ENCODE data around the gene EFNB3. TPM values are rescaled to one million over a fixed set of nuclear protein-coding genes. Genes with fewer than 3 reads are reported as not detected.

The EFNB3 gene
- total RNA-seq, 6 donors from 2014 or later, result 0.22 to 5.0 (median 0.98) TPM

GRCh38 chr17:7714721-7715594, 10.0 kb downstream of the EFNB3 start:
- Histone ChIP-seq H3K36me3 (no peaks in the 10 kb centered on the region), H3K4me3 (no peak overlapping the region), H3K4me1 (peaks cover 14 to 23% (median 21%) of the 10 kb centered on the region in 4 donors), H3K27ac (no peak overlapping the region), H3K27me3 (peaks cover 0 to 35% (median 6%) of the 10 kb centered on the region in 4 donors), H3K9me3 (no peaks in the 10 kb centered on the region)
- no peak for DNase-seq
- WGBS, 2 donors, result 65 to 70% methylated on average over 9 to 10 of the region's 10 CpGs
- no peak for ATAC-seq (ENCODE audit: low FRiP score in 2 of 2)
- TF ChIP-seq CTCF (IDR thresholded peaks at IDR 0.05) (no peak), EP300 (IDR thresholded peaks at IDR 0.05) (no peak), POLR2AphosphoS5 (IDR thresholded peaks at IDR 0.05) (no peak), POLR2A (IDR thresholded peaks at IDR 0.05) (no peak)

- 34 to 38% methylated on average over 20 of the region's 20 CpGs for WGBS, 2 donors
- H3K36me3 ChIP-seq, result no peaks in the 10 kb centered on the region
- peak overlapping the region; percentile 36 to 63 (median 54) for H3K4me3 ChIP-seq
- H3K9me3 ChIP-seq, result no peaks in the 10 kb centered on the region
- H3K27me3 ChIP-seq, result peaks cover 0 to 35% (median 6%) of the 10 kb centered on the region in 4 donors
- ATAC-seq (ENCODE audit: low FRiP score in 2 of 2), result no peak
- TF ChIP-seq POLR2A (IDR thresholded peaks at IDR 0.05) (peak in 1 of 4 donors; percentile 18), CTCF (IDR thresholded peaks at IDR 0.05) (no peak)
- H3K27ac ChIP-seq, result peak overlapping the region in 2 of 4 donors; percentile 60 to 75
- DNase-seq, result no peak
- H3K4me1 ChIP-seq, result peaks cover 14 to 23% (median 21%) of the 10 kb centered on the region in 4 donors
Measured at GRCh38 chr17:7715936-7716886, 11.2 kb downstream of the EFNB3 start.

- Histone ChIP-seq H3K9me3 (no peaks in the 10 kb centered on the region), H3K4me3 (peak within 1 kb of the TSS; percentile 46 to 63 (median 54)), H3K36me3 (no peaks in the 10 kb centered on the region), H3K27ac (peak within 1 kb of the TSS in 2 of 4 donors; percentile 60 to 75), H3K4me1 (peaks cover 14 to 23% (median 21%) of the 10 kb centered on the region in 4 donors), H3K27me3 (peaks cover 0 to 33% (median 3%) of the 10 kb centered on the region in 4 donors)
- peak; percentile 84 to 88 for ATAC-seq (ENCODE audit: low FRiP score in 2 of 2)
- 0 to 1% methylated on average over 48 to 61 of the region's 64 CpGs for WGBS, 2 donors
- DNase-seq, result peak; percentile 79 to 94
- TF ChIP-seq EP300 (IDR thresholded peaks at IDR 0.05) (no peak), POLR2AphosphoS5 (IDR thresholded peaks at IDR 0.05) (no peak), POLR2A (IDR thresholded peaks at IDR 0.05) (peak in 2 of 4 donors; percentile 0 to 20), CTCF (IDR thresholded peaks at IDR 0.05) (peak in 4 of 6 experiments; percentile 20 to 59 (median 42))
Measured at GRCh38 chr17:7716901-7717755, 12.1 kb downstream of the EFNB3 start, which contains the start of gene DNAH2. Gene DNAH2, plus strand, starts transcription at chr17:7717744. Its CDS starts 1,991 bp downstream, at chr17:7719735.

- Histone ChIP-seq H3K4me3 (peak overlapping the region; percentile 46 to 63 (median 54)), H3K27me3 (peaks cover 0 to 27% (median 3%) of the 10 kb centered on the region in 4 donors), H3K9me3 (no peaks in the 10 kb centered on the region), H3K27ac (peak overlapping the region in 2 of 4 donors; percentile 60 to 75), H3K36me3 (no peaks in the 10 kb centered on the region), H3K4me1 (peaks cover 14 to 23% (median 21%) of the 10 kb centered on the region in 4 donors)
- no peak for TF ChIP-seq EP300 (IDR thresholded peaks at IDR 0.05)
- peak in 1 of 4 donors; percentile 4 for TF ChIP-seq POLR2A (IDR thresholded peaks at IDR 0.05)
- no peak for DNase-seq
- WGBS, 2 donors, result 5 to 14% methylated on average over 8 to 16 of the region's 16 CpGs
- ATAC-seq (ENCODE audit: low FRiP score in 2 of 2), result peak in 1 of 2 donors; percentile 38
Measured at GRCh38 chr17:7717756-7718350, 12.9 kb downstream of the EFNB3 start.

Data from upper lobe of left lung (tissue), 6 donors.